LNCaP clone FGC (cell line): Measurements from ENCODE around the gene TMED7.

Experiments
- DNase-seq: peaks from one replicate; pipeline ENCODE4 v3.0.0-alpha.2; 2011; ENCODE audit warnings: low read depth
- H3K4me3 ChIP-seq: 2 replicates; pipeline ENCODE4 v1.5.1; 2011; ENCODE audit warnings: mild to moderate bottlenecking, low read depth, low read length, control low read depth
- CTCF ChIP-seq: IDR thresholded peaks from 2 replicates; pipeline ENCODE4 v1.5.1; 2012; ENCODE audit warnings: mild to moderate bottlenecking; ENCODE audit not compliant: control insufficient read depth, insufficient read depth; ENCODE audit errors: extremely low read depth

TMED7 gene

GRCh38 chr5:115565233-115565632 lies 60.6 kb downstream of the TMED7 start:
- no peak overlapping the region for H3K4me3 ChIP-seq
- DNase-seq: no peak
- TF ChIP-seq CTCF: no peak
